Measurements from ENCODE around the gene CYFIP2. TPM values are rescaled to one million over a fixed set of nuclear protein-coding genes. Genes with fewer than 3 reads are reported as not detected.

Gene CYFIP2
- total RNA-seq, 1 experiment from 2014 or later = 74.7 TPM

GRCh38 chr5:157382996-157383800, 117.3 kb downstream of the CYFIP2 start:
- no peak for DNase-seq
- Histone ChIP-seq H4K5ac (ENCODE audit: insufficient read length, low read depth, low read length) (no peak overlapping the region), H3K27ac (ENCODE audit: insufficient read length, low read depth, low read length) (no peak overlapping the region), H2AFZ (ENCODE audit: low read length) (no peak overlapping the region), H4K20me1 (ENCODE audit: control insufficient read depth, insufficient read depth, insufficient read length) (no peaks in the 10 kb centered on the region), H3K4me1 (ENCODE audit: insufficient read depth, low read length) (no peaks in the 10 kb centered on the region), H3K23ac (ENCODE audit: insufficient read length, low read depth, low read length) (no peak overlapping the region), H3K4me2 (ENCODE audit: insufficient read depth, insufficient read length, low read length) (no peak overlapping the region), H3K14ac (ENCODE audit: insufficient read depth, low read length) (no peak overlapping the region), H2BK120ac (ENCODE audit: low read depth, low read length, poor library complexity, severe bottlenecking) (no peak overlapping the region), H4K91ac (ENCODE audit: insufficient read length, low read depth, low read length) (no peak overlapping the region), H4K8ac (replicated peaks; ENCODE audit: insufficient read length, low read depth, low read length) (no peak overlapping the region), H2BK12ac (ENCODE audit: insufficient read length, low read depth, low read length) (no peak overlapping the region), H3K18ac (ENCODE audit: insufficient read length, low read depth, low read length) (no peak overlapping the region), H2AK5ac (ENCODE audit: insufficient read length, low read length) (no peak overlapping the region), H3K56ac (ENCODE audit: insufficient read length, low read depth, low read length) (no peak overlapping the region), H3K23me2 (ENCODE audit: insufficient read length, low read depth, low read length, poor library complexity, severe bottlenecking) (no peaks in the 10 kb centered on the region), H3K79me1 (ENCODE audit: insufficient read depth, low read depth, low read length, poor library complexity, severe bottlenecking) (no peaks in the 10 kb centered on the region), H3K9me3 (ENCODE audit: control insufficient read depth, low read depth, low read length) (no peaks in the 10 kb centered on the region), H2BK20ac (ENCODE audit: low read depth, low read length, poor library complexity, severe bottlenecking) (no peak overlapping the region), H3K9ac (ENCODE audit: extremely low read depth, insufficient read length, low read length) (no peak overlapping the region), H2BK5ac (ENCODE audit: insufficient read length, low read length) (no peak overlapping the region), H3K4ac (ENCODE audit: low read depth, low read length) (no peak overlapping the region), H3K27me3 (ENCODE audit: insufficient read depth, low read length) (no peaks in the 10 kb centered on the region), H3K79me2 (ENCODE audit: insufficient read depth, low read length) (no peaks in the 10 kb centered on the region), H3T11ph (ENCODE audit: low read length) (no peak overlapping the region), H2BK15ac (ENCODE audit: low read depth, low read length) (no peak overlapping the region)
- Mint-ChIP-seq H3K27me3 (ENCODE audit: low read depth) (no peaks in the 10 kb centered on the region), H3K36me3 (ENCODE audit: insufficient read depth in 1 of 3, low read depth in 3 of 3) (peaks cover 2 to 31% (median 16%) of the 10 kb centered on the region in 3 experiments; a peak in 5 of 7 replicates), H3K27ac (no peak overlapping the region), H3K4me1 (peaks cover 15 to 18% of the 10 kb centered on the region in 2 experiments), H3K4me3 (no peak overlapping the region), H3K9me3 (no peaks in the 10 kb centered on the region)
- WGBS (ENCODE audit: extremely low coverage, insufficient read length, low lambda C conversion rate) = no CpG with 5 or more reads among the region's 11 CpGs
- no peak for TF ChIP-seq CTCF (conservative IDR thresholded peaks at IDR 0.05)
